HFF-Myc (cell line): ENCODE measurements around the gene HABP4.

Source experiments
- DNase-seq: peaks from one replicate; pipeline ENCODE4 v3.0.0-alpha.2; 2011; ENCODE audit warnings: low read depth; ENCODE audit errors: extremely low read depth
- H3K4me3 ChIP-seq: replicated peaks from 2 replicates; pipeline ENCODE4 v1.5.1; 2011; ENCODE audit warnings: low read depth, mild to moderate bottlenecking, control low read depth, low read length
- TF ChIP-seq, protein P1 (sequence below): IDR thresholded peaks from 2 replicates; pipeline ENCODE4 v1.5.1; 2012; ENCODE audit warnings: mild to moderate bottlenecking, low read depth, low read length, control low read depth; ENCODE audit errors: missing control alignments

Gene HABP4

DNA sequence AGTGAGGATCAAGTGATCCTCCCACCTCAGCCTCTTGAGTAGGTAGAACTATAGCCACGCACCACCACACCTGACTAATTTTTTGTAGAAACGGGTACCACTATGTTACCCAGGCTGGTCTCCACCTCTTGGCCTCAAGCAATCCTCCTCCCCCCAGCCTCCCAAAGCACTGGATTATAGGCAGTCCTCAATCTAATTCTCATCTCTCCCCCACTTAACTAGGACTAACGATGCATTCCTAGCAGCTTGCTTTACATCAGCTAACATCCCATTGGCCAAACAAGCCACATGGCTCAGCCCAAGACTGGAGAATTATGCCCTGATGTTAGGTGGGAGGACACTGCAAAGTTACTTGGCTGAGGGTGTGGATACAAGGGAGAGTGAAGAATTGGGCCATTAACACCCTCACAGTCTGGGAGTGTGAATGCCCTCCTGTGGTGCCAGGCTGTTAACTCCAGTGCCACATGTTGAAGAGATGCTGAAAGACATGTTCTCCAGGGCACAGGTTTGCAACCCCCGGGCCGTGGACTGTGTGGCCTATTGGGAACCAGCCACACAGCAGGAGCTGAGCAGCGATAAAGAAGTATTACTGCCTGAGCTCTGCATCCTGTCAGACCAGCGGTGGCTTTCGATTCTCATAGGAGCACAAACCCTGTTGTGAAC lies 26.5 kb upstream of the HABP4 start:
- TF ChIP-seq, protein P1, sequence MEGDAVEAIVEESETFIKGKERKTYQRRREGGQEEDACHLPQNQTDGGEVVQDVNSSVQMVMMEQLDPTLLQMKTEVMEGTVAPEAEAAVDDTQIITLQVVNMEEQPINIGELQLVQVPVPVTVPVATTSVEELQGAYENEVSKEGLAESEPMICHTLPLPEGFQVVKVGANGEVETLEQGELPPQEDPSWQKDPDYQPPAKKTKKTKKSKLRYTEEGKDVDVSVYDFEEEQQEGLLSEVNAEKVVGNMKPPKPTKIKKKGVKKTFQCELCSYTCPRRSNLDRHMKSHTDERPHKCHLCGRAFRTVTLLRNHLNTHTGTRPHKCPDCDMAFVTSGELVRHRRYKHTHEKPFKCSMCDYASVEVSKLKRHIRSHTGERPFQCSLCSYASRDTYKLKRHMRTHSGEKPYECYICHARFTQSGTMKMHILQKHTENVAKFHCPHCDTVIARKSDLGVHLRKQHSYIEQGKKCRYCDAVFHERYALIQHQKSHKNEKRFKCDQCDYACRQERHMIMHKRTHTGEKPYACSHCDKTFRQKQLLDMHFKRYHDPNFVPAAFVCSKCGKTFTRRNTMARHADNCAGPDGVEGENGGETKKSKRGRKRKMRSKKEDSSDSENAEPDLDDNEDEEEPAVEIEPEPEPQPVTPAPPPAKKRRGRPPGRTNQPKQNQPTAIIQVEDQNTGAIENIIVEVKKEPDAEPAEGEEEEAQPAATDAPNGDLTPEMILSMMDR = no peak
- no peak for DNase-seq
- no peak overlapping the region for H3K4me3 ChIP-seq

DNA sequence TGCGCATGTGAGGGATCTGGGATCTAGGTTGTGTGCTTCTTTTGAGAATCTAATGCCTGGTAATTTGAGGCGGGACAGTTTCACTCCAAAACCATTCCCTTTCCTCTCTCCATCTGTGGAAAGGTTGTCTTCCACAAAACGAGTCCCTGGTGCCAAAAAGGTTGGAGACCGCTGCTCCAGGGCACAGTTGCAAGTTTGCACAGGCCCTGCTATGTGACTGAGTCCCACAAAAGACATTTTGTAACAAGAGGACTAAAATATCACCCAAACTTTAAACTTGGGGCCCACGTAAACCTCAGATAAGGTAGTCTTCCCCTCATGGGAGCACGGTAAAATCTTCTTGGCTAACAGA lies 26.0 kb upstream of the HABP4 start:
- H3K4me3 ChIP-seq = no peak overlapping the region
- no peak for DNase-seq
- TF ChIP-seq, protein P1 = no peak

DNA sequence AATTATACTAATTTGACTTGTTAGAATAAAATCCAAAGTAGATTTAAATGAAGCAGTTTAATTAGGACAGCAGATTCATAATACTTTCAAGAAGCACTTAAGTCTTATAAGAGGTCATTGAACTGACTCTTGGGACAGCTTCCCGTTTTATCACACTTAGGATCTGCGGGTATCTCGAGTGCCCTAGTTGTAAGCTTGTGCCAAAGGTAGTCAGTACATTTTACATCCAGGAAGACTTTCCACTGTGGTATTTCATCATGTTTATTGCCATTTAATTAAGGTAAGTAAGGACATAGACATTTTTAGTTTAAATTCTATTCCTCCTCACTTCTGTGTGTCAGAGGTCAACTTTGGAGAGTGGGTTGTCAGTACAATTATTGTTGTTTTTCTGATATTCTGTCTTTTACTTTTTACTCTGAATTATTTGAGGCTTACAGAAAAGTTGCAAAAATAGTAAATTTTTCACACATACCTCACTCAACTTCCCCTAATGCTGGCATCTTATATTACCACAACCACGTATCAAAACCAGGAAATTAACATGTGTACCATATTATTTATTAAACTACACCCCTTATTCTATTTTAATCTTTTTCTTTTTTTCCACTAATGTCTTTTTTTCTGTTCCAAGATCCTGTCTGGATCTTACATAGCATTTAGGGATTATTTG lies 24.3 kb upstream of the HABP4 start:
- TF ChIP-seq, protein P1 = no peak
- no peak for DNase-seq
- no peak overlapping the region for H3K4me3 ChIP-seq

DNA sequence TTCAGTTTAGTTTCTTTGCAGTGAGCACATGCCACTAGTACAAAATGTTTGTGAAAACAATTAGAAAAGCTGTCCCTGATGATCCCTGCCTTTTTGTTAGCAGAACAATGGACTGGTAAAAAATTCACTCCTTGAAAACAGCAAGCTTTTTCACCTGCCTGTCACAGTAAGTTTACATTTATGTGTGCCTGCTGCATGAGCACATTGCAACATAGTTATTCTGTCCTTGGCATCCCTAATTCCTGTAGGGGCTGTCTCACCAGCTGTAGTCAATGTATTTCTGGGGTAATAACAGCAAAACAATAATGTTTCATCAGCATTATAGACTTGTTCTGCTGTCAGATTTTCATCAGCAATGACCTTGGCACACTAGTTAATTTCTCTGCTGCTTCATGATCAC lies 20.2 kb upstream of the HABP4 start:
- H3K4me3 ChIP-seq = no peak overlapping the region
- no peak for DNase-seq
- TF ChIP-seq, protein P1 = no peak

DNA sequence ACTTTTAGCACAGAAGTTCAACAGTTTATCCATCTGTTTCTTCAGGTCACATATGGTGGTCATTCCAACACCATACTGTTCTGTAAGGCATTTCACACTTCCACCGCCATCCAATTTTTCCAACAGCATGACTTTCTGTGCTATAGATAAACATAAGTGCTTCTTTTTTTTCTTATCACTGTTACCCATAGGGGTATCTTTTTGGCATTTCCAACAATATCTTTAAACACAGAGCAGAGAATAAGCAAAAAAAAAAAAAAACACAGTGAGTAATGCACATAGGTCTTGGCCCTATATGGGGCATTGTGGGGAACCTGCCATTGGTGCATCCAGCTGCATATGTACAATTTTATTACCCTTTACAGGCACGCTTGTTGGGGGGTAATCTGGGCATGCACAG lies 19.6 kb upstream of the HABP4 start:
- no peak for DNase-seq
- H3K4me3 ChIP-seq = no peak overlapping the region
- TF ChIP-seq, protein P1 = no peak

DNA sequence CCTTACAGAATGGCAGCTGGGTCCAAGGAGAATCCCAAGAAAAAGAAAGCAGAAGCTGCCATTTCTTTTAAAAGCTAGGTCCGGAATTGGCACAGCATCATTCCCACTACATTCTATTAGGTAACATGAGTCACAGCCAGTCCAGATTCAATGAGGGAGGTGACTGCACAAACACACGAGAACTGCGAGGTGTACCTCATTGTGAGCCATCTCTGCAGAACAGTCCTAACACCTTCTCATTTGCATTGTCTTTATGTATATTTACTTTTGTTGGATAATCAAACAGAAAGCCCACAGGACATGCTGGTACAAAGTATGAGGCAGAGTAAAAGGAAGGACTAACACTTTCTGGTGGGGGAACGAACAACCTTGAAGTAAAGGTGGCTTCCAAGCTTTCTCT lies 14.6 kb upstream of the HABP4 start:
- no peak overlapping the region for H3K4me3 ChIP-seq
- no peak for DNase-seq
- TF ChIP-seq, protein P1 = no peak
